ENCODE data around the gene PBX3. TPM values are rescaled to one million over a fixed set of nuclear protein-coding genes. Genes with fewer than 3 reads are reported as not detected.

Gene PBX3
- total RNA-seq, 2 donors from 2014 or later, result 37.5 to 46.1 TPM

DNA sequence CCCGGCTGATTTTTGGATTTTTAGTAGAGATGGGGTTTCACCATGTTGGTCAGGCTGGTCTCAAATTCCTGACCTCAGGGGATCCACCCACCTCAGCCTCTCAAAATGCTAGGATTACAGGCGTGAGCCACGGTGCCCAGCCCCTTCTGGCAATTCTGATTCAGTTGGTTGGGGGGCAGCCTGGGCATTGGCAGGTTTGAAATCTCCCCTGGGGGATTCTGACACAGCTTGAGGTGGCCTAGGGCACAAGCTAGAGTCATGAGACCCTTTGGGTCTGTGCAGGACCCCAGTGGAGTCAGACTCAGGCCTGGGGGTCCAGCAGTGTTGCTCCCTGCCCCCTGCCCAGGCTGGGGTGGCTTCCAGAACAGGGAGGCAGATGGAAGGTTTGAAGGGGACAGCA lies 239.8 kb downstream of the PBX3 start:
- H3K36me3 ChIP-seq (ENCODE audit: control insufficient read depth, insufficient read depth, low read length), result no peaks in the 10 kb centered on the region
- peaks cover 5% of the 10 kb centered on the region for H3K4me1 Mint-ChIP-seq
- no peak overlapping the region for H3K27ac Mint-ChIP-seq
- TF ChIP-seq, protein P1, sequence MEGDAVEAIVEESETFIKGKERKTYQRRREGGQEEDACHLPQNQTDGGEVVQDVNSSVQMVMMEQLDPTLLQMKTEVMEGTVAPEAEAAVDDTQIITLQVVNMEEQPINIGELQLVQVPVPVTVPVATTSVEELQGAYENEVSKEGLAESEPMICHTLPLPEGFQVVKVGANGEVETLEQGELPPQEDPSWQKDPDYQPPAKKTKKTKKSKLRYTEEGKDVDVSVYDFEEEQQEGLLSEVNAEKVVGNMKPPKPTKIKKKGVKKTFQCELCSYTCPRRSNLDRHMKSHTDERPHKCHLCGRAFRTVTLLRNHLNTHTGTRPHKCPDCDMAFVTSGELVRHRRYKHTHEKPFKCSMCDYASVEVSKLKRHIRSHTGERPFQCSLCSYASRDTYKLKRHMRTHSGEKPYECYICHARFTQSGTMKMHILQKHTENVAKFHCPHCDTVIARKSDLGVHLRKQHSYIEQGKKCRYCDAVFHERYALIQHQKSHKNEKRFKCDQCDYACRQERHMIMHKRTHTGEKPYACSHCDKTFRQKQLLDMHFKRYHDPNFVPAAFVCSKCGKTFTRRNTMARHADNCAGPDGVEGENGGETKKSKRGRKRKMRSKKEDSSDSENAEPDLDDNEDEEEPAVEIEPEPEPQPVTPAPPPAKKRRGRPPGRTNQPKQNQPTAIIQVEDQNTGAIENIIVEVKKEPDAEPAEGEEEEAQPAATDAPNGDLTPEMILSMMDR (conservative IDR thresholded peaks at IDR 0.05), result no peak
- H3K27me3 ChIP-seq (ENCODE audit: control insufficient read depth, insufficient read depth, low read length, poor library complexity, severe bottlenecking), result no peaks in the 10 kb centered on the region
- H3K36me3 Mint-ChIP-seq (ENCODE audit: low read depth), result no peaks in the 10 kb centered on the region
- no peak overlapping the region for H3K4me3 Mint-ChIP-seq
- peak; percentile 32 for DNase-seq
- H3K27ac ChIP-seq (ENCODE audit: low read depth, low read length), result no peak overlapping the region
- no peaks in the 10 kb centered on the region for H3K9me3 ChIP-seq (ENCODE audit: control insufficient read depth, low read length)
- no peak overlapping the region for H3K9ac ChIP-seq (ENCODE audit: extremely low read depth, low read length, poor library complexity, severe bottlenecking)
- no peak overlapping the region for H3K4me3 ChIP-seq (ENCODE audit: low read length)
- no peaks in the 10 kb centered on the region for H3K9me3 Mint-ChIP-seq
- WGBS, 2 experiments (ENCODE audit: insufficient coverage in 1 of 2, insufficient read length in 1 of 2), result 93 to 97% methylated on average over 3 of the region's 3 CpGs
- no peaks in the 10 kb centered on the region for H3K4me1 ChIP-seq (ENCODE audit: control insufficient read depth, insufficient read depth, low read length)
- peaks cover 2% of the 10 kb centered on the region for H3K27me3 Mint-ChIP-seq (ENCODE audit: insufficient read depth)

DNA sequence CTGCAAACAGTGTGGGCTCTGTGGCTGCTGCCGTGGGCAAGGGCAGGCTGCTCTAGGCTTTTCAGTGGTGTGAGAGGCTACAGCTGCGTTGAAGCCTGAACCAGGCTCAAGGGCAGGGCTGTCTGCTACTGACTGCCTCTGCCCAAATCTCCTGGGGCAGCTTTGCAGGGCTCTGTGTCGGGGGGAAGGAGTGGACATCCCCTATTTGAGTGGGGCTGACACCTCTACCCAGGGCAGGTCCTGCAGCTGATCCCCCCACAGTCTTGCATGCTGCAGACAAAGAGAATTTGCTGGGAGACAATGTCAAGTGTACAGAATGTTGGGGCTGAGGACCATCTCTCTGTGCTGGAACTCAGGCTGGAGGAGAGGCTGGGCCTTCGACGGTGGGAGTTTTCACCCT lies 240.2 kb downstream of the PBX3 start:
- Histone ChIP-seq H3K4me1 (ENCODE audit: control insufficient read depth, insufficient read depth, low read length) (no peaks in the 10 kb centered on the region), H3K27ac (ENCODE audit: low read depth, low read length) (no peak overlapping the region), H3K36me3 (ENCODE audit: control insufficient read depth, insufficient read depth, low read length) (no peaks in the 10 kb centered on the region), H3K4me3 (ENCODE audit: low read length) (no peak overlapping the region), H3K27me3 (ENCODE audit: control insufficient read depth, insufficient read depth, low read length, poor library complexity, severe bottlenecking) (no peaks in the 10 kb centered on the region), H3K9ac (ENCODE audit: extremely low read depth, low read length, poor library complexity, severe bottlenecking) (no peak overlapping the region), H3K9me3 (ENCODE audit: control insufficient read depth, low read length) (no peaks in the 10 kb centered on the region)
- TF ChIP-seq, protein P1 (conservative IDR thresholded peaks at IDR 0.05), result no peak
- peaks cover 2% of the 10 kb centered on the region for H3K27me3 Mint-ChIP-seq (ENCODE audit: insufficient read depth)
- no peak overlapping the region for H3K27ac Mint-ChIP-seq
- H3K4me3 Mint-ChIP-seq, result no peak overlapping the region
- H3K4me1 Mint-ChIP-seq, result peaks cover 5% of the 10 kb centered on the region
- no peaks in the 10 kb centered on the region for H3K9me3 Mint-ChIP-seq
- H3K36me3 Mint-ChIP-seq (ENCODE audit: low read depth), result no peaks in the 10 kb centered on the region
- peak; percentile 38 for DNase-seq
- 87 to 100% methylated on average over 1 to 5 of the region's 5 CpGs for WGBS, 2 experiments (ENCODE audit: insufficient coverage in 1 of 2, insufficient read length in 1 of 2)

DNA sequence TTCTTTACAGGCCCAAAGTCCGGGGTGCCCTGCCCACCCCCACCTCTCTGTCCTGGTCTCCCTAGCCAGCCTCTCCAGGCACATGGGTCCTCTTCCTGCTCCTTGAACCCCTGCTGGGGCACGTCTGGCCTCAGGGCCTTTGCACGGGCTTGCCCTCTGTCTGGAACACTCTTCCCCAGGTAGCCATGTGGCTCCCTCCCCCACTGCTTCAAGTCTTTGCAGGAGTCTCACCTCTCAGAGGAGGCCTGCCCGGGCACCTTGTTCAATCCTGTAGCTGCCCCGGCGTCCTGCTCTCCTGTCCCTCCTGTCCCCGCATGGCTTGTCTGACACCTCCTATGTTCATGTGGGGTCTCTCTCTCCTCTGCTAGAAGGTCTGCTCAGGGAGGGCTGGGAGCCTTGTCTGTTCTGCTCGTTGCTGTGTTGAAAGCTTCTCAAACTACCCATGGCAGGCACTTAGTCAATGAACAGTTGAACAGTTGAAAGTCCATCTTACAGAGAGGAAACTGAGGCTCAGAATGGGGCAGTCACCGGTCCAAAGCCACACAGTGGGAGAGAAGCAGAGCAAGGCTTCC lies 241.4 kb downstream of the PBX3 start:
- TF ChIP-seq, protein P1 (conservative IDR thresholded peaks at IDR 0.05), result no peak
- H3K9me3 ChIP-seq (ENCODE audit: control insufficient read depth, low read length), result no peaks in the 10 kb centered on the region
- peak; percentile 31 for DNase-seq
- H3K27ac ChIP-seq (ENCODE audit: low read depth, low read length), result no peak overlapping the region
- Mint-ChIP-seq H3K4me3 (no peak overlapping the region), H3K9me3 (no peaks in the 10 kb centered on the region), H3K27ac (no peak overlapping the region), H3K4me1 (peaks cover 5% of the 10 kb centered on the region), H3K27me3 (ENCODE audit: insufficient read depth) (peaks cover 2% of the 10 kb centered on the region), H3K36me3 (ENCODE audit: low read depth) (no peaks in the 10 kb centered on the region)
- 88 to 92% methylated on average over 5 to 9 of the region's 9 CpGs for WGBS, 2 experiments (ENCODE audit: insufficient coverage in 1 of 2, insufficient read length in 1 of 2)
- H3K4me3 ChIP-seq (ENCODE audit: low read length), result no peak overlapping the region
- H3K9ac ChIP-seq (ENCODE audit: extremely low read depth, low read length, poor library complexity, severe bottlenecking), result no peak overlapping the region
- no peaks in the 10 kb centered on the region for H3K4me1 ChIP-seq (ENCODE audit: control insufficient read depth, insufficient read depth, low read length)
- no peaks in the 10 kb centered on the region for H3K27me3 ChIP-seq (ENCODE audit: control insufficient read depth, insufficient read depth, low read length, poor library complexity, severe bottlenecking)
- no peaks in the 10 kb centered on the region for H3K36me3 ChIP-seq (ENCODE audit: control insufficient read depth, insufficient read depth, low read length)
